Spleen (tissue), 11 donors: ENCODE results near the gene RASSF9. TPM values are rescaled to one million over a fixed set of nuclear protein-coding genes. Genes with fewer than 3 reads are reported as not detected.

Experiments used
- DNase-seq: peaks from one replicate; pipeline ENCODE4 v3.0.0-alpha.2; 2020
- H3K27ac ChIP-seq, 8 donors: fragments of 200-600 bp; sonication (generic) in 7 of 8; 1 replicate in 4 of 8; 2 replicates in 4 of 8; pipeline versions ENCODE4 v1.5.0 to v1.8.0; 2016 to 2021; ENCODE audit warnings: inconsistent platforms in 4 of 8, mild to moderate bottlenecking in 4 of 8, moderate library complexity in 1 of 8
- H3K27me3 ChIP-seq, 7 donors: fragments of 200-600 bp; sonication (generic) in 6 of 7; replicated peaks in 1 of 7; 1 replicate in 4 of 7; 2 replicates in 3 of 7; pipeline versions ENCODE4 v1.5.0 to v1.8.0; 2016 to 2021; ENCODE audit warnings: inconsistent platforms in 3 of 7, mild to moderate bottlenecking in 1 of 7
- H3K36me3 ChIP-seq, 6 donors: fragments of 200-600 bp; sonication (generic) in 5 of 6; 1 replicate in 4 of 6; 2 replicates in 2 of 6; pipeline versions ENCODE4 v1.5.0 to v1.8.0; 2016 to 2021; ENCODE audit warnings: inconsistent platforms in 2 of 6
- H3K4me1 ChIP-seq, 6 donors: fragments of 200-600 bp; sonication (generic) in 5 of 6; 1 replicate in 3 of 6; 2 replicates in 3 of 6; pipeline versions ENCODE4 v1.5.0 to v1.8.0; 2016 to 2021; ENCODE audit warnings: inconsistent platforms in 3 of 6
- H3K4me3 ChIP-seq, 8 donors: fragments of 200-600 bp; sonication (generic) in 7 of 8; 1 replicate in 4 of 8; 2 replicates in 4 of 8; pipeline versions ENCODE4 v1.5.0 to v1.8.0; 2016 to 2021; ENCODE audit warnings: inconsistent platforms in 4 of 8, mild to moderate bottlenecking in 4 of 8, moderate library complexity in 2 of 8
- H3K9me3 ChIP-seq, 8 donors: fragments of 200-600 bp; sonication (generic) in 7 of 8; 1 replicate in 4 of 8; 2 replicates in 4 of 8; pipeline versions ENCODE4 v1.5.0 to v1.8.0; 2016 to 2021; ENCODE audit warnings: inconsistent platforms in 4 of 8
- POLR2A ChIP-seq, 3 donors: fragments of 450-650 bp; IDR thresholded peaks; one replicate each; pipeline ENCODE4 v1.5.1; 2017; ENCODE audit warnings: antibody characterized with exemption in 3 of 3, mild to moderate bottlenecking in 1 of 3
- POLR2AphosphoS5 ChIP-seq, 3 donors: sonication (generic); formaldehyde crosslinking; IDR thresholded peaks; one replicate each; pipeline ENCODE4 v1.5.1; 2017; ENCODE audit warnings: antibody characterized with exemption in 3 of 3
- WGBS, 5 donors: extraction: QIAGEN DNeasy Blood & Tissue Kit in 3 of 5; methylation state at CpG; one replicate each; pipeline versions ENCODE4 v1.1.5 to v1.1.7; 2013 to 2018; 5-methylcytosine and 5-hydroxymethylcytosine counted together
- intact Hi-C: fragments of 100-400 bp; cut with DNase I; formaldehyde crosslinking; loops from one replicate; pipeline ENCODE4 v1.15.0; 2023; ENCODE audit warnings: low total_unique reads
- polyA plus RNA-seq, 3 donors: library from polyadenylated mRNA; stranded (reverse); fragments of 200-250 nt; gene quantifications; one replicate each; pipeline ENCODE4 v1.2.1, GENCODE V29; 2013
- total RNA-seq, 7 donors: library from RNA; depleted of rRNA in 3 of 7; stranded (reverse); fragments of >200 nt in 3 of 7; fragmentation: NEBNext Ultra II Directional in 4 of 7; extraction: Animal tissue kit (Norgen Biotek cat#: 25700) in 4 of 7; gene quantifications; one replicate each; pipeline versions ENCODE4 v1.1.0 to v1.2.1, GENCODE V29; 2016 to 2021
- TF ChIP-seq, protein P1 (sequence below), 11 experiments: fragments of 200-600 bp in 7 of 11; fragments of 450-650 bp in 4 of 11; sonication (generic) in 4 of 11; IDR thresholded peaks in 8 of 11; conservative IDR thresholded peaks in 3 of 11; 1 replicate in 7 of 11; 2 replicates in 4 of 11; pipeline versions ENCODE4 v1.4.0 to v1.8.0; 2016 to 2021; ENCODE audit warnings: antibody characterized with exemption in 11 of 11, inconsistent platforms in 4 of 11, mild to moderate bottlenecking in 1 of 11
- donor health status: healthy with polysubstance abuse.
- donor health status: DM: no; HTN: no; CAD: no; lungs with moderate emphysema.
- donor health status: DM: no; HTN: no; CAD: no.
- donor health status: Bipolar disorder and iron deficiency.
- donor health status: healthy.
- donor health status: DM: no; HTN: no; CAD: no.
- donor health status: DM: yes; HTN: yes; CAD: no.

RASSF9 gene
- total and polyA plus RNA-seq, 10 donors, result 0.41 to 7.6 (median 3.4) TPM

GRCh38 chr12:85828576-85828975 lies 7.6 kb downstream of the RASSF9 start:
- DNase-seq, result no peak
- intact Hi-C loops, result no loop called here
- no peaks in the 10 kb centered on the region for H3K4me1 ChIP-seq
- H3K27me3 ChIP-seq, result no peaks in the 10 kb centered on the region
- H3K9me3 ChIP-seq, result no peaks in the 10 kb centered on the region
- TF ChIP-seq POLR2A (IDR thresholded peaks at IDR 0.05), result no peak
- TF ChIP-seq, protein P1, sequence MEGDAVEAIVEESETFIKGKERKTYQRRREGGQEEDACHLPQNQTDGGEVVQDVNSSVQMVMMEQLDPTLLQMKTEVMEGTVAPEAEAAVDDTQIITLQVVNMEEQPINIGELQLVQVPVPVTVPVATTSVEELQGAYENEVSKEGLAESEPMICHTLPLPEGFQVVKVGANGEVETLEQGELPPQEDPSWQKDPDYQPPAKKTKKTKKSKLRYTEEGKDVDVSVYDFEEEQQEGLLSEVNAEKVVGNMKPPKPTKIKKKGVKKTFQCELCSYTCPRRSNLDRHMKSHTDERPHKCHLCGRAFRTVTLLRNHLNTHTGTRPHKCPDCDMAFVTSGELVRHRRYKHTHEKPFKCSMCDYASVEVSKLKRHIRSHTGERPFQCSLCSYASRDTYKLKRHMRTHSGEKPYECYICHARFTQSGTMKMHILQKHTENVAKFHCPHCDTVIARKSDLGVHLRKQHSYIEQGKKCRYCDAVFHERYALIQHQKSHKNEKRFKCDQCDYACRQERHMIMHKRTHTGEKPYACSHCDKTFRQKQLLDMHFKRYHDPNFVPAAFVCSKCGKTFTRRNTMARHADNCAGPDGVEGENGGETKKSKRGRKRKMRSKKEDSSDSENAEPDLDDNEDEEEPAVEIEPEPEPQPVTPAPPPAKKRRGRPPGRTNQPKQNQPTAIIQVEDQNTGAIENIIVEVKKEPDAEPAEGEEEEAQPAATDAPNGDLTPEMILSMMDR (IDR thresholded peaks at IDR 0.05 in 8 of 11, conservative IDR thresholded peaks at IDR 0.05 in 3 of 11), result no peak
- TF ChIP-seq POLR2AphosphoS5 (IDR thresholded peaks at IDR 0.05), result no peak
- no peak overlapping the region for H3K4me3 ChIP-seq
- H3K27ac ChIP-seq, result no peak overlapping the region
- WGBS, 5 donors, result 82 to 94% (median 92%) methylated on average over 1 of the region's 1 CpG
- H3K36me3 ChIP-seq, result no peaks in the 10 kb centered on the region

DNA sequence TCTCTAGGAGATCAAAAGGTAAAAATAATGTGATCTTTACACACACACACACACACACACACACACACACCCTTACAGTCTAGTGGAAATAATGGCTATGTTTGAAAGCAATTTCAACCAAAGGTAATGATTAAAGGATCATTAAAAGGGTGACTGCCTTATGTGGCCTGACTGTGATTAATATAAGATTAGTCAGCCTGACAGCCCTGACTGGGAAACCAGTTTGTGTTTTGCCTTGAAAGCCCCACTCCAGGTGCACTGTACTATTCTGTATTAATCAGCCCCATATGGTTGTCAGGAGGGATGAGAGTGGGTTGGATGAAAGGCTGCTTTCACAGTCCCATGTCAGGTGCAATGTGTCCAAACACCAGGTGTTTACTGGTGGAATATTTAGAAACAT lies 10.5 kb downstream of the RASSF9 start:
- Histone ChIP-seq H3K27me3 (no peaks in the 10 kb centered on the region), H3K9me3 (no peaks in the 10 kb centered on the region), H3K36me3 (no peaks in the 10 kb centered on the region), H3K27ac (no peak overlapping the region), H3K4me3 (no peak overlapping the region), H3K4me1 (no peaks in the 10 kb centered on the region)
- intact Hi-C loops, result no loop called here
- DNase-seq, result no peak
- TF ChIP-seq, protein P1 (IDR thresholded peaks at IDR 0.05 in 8 of 11, conservative IDR thresholded peaks at IDR 0.05 in 3 of 11), result no peak
- TF ChIP-seq POLR2AphosphoS5 (IDR thresholded peaks at IDR 0.05), result no peak
- no peak for TF ChIP-seq POLR2A (IDR thresholded peaks at IDR 0.05)

GRCh38 chr12:85823436-85824180 lies 12.6 kb downstream of the RASSF9 start:
- intact Hi-C loops, result no loop called here
- WGBS, 5 donors, result 74 to 91% (median 82%) methylated on average over 4 of the region's 4 CpGs
- Histone ChIP-seq H3K27me3 (no peaks in the 10 kb centered on the region), H3K9me3 (no peaks in the 10 kb centered on the region), H3K27ac (no peak overlapping the region), H3K4me3 (no peak overlapping the region), H3K36me3 (no peaks in the 10 kb centered on the region), H3K4me1 (no peaks in the 10 kb centered on the region)
- no peak for DNase-seq
- TF ChIP-seq POLR2AphosphoS5 (IDR thresholded peaks at IDR 0.05), result no peak
- TF ChIP-seq, protein P1 (IDR thresholded peaks at IDR 0.05 in 8 of 11, conservative IDR thresholded peaks at IDR 0.05 in 3 of 11), result no peak
- no peak for TF ChIP-seq POLR2A (IDR thresholded peaks at IDR 0.05)

- Histone ChIP-seq H3K4me1 (no peaks in the 10 kb centered on the region), H3K27me3 (no peaks in the 10 kb centered on the region), H3K4me3 (no peak overlapping the region), H3K36me3 (no peaks in the 10 kb centered on the region), H3K9me3 (no peaks in the 10 kb centered on the region), H3K27ac (no peak overlapping the region)
- 77 to 93% (median 87%) methylated on average over 5 of the region's 5 CpGs for WGBS, 5 donors
- TF ChIP-seq POLR2A (IDR thresholded peaks at IDR 0.05) (no peak), POLR2AphosphoS5 (IDR thresholded peaks at IDR 0.05) (no peak)
- TF ChIP-seq, protein P1 (IDR thresholded peaks at IDR 0.05 in 8 of 11, conservative IDR thresholded peaks at IDR 0.05 in 3 of 11), result no peak
- intact Hi-C loops, result no loop called here
- DNase-seq, result no peak
Observed at GRCh38 chr12:85821759-85822158, 14.4 kb downstream of the RASSF9 start.
